GM13976 (cell line): ENCODE measurements around the gene RPS6KA2.

Source experiments
- DNase-seq: peaks from one replicate; pipeline ENCODE4 v3.0.0; 2012; ENCODE audit warnings: low spot score
- in situ Hi-C: fragments of 300-500 bp; cut with MboI; formaldehyde crosslinking; loops from one replicate; pipeline ENCODE4 v1.12.0; 2022; ENCODE audit warnings: low sequenced_read_pairs, mixed read lengths, inconsistent platforms; ENCODE audit not compliant: unreplicated experiment
- TF ChIP-seq, protein P1 (sequence below): IDR thresholded peaks from 2 replicates; pipeline ENCODE4 v1.5.1; 2012; ENCODE audit warnings: borderline replicate concordance, mild to moderate bottlenecking; ENCODE audit not compliant: insufficient read depth; ENCODE audit errors: extremely low read depth, missing control alignments, control extremely low read depth

Gene RPS6KA2

DNA sequence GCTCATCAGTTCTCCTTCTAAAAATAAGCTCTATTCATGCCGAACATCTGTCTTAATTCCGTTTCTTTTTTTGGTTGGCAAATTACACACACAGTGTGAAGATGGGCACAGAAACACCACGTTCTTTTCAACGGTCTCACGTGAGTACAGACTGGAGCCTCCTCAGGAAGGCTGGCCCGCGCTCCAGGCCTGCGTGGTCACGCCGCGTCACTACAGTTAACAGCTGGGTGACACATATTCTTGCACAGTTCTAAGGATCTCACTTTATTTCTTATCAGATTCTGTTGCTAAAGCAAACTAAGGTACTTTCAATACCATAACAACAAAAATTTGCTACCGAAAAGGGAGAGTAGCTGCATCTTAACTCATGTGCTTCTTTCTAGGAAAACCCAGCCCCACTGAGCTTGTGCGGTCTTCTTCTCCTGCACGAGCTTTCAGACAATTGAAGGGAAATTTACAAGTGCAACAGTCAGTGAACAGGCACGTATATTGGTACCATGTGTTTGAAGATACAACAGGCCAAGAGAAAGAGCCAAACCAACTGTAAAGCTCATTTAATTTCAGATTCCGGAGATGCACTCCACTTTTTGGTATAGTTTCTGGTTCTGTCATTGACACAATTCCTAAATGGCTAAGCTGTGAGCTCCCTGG lies 188.7 kb downstream of the RPS6KA2 start:
- in situ Hi-C loops = no loop called here
- TF ChIP-seq, protein P1, sequence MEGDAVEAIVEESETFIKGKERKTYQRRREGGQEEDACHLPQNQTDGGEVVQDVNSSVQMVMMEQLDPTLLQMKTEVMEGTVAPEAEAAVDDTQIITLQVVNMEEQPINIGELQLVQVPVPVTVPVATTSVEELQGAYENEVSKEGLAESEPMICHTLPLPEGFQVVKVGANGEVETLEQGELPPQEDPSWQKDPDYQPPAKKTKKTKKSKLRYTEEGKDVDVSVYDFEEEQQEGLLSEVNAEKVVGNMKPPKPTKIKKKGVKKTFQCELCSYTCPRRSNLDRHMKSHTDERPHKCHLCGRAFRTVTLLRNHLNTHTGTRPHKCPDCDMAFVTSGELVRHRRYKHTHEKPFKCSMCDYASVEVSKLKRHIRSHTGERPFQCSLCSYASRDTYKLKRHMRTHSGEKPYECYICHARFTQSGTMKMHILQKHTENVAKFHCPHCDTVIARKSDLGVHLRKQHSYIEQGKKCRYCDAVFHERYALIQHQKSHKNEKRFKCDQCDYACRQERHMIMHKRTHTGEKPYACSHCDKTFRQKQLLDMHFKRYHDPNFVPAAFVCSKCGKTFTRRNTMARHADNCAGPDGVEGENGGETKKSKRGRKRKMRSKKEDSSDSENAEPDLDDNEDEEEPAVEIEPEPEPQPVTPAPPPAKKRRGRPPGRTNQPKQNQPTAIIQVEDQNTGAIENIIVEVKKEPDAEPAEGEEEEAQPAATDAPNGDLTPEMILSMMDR = no peak

DNA sequence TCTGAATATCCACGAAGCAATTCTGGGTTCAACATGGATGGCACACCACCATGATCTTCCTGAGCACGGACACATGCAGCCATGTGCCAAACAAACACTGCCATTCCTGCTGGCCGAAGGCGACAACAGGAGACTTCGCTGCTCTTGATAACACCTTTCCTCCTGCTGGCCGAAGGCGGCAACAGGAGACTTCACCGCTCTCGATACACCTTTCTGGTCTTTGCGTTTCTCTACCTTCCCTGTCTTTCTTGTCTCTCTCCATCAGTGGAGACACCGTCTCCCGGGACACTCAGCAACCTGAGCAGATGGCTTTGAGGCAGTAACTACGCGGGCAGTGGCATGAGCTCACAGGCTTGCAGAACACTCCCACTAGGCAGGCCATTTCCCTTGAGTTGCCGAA lies 189.4 kb downstream of the RPS6KA2 start:
- TF ChIP-seq, protein P1 = no peak
- in situ Hi-C loops = no loop called here
- DNase-seq = no peak

More for the DNA sequence above, 188.7 kb downstream of the RPS6KA2 start:
- DNase-seq = no peak

DNA sequence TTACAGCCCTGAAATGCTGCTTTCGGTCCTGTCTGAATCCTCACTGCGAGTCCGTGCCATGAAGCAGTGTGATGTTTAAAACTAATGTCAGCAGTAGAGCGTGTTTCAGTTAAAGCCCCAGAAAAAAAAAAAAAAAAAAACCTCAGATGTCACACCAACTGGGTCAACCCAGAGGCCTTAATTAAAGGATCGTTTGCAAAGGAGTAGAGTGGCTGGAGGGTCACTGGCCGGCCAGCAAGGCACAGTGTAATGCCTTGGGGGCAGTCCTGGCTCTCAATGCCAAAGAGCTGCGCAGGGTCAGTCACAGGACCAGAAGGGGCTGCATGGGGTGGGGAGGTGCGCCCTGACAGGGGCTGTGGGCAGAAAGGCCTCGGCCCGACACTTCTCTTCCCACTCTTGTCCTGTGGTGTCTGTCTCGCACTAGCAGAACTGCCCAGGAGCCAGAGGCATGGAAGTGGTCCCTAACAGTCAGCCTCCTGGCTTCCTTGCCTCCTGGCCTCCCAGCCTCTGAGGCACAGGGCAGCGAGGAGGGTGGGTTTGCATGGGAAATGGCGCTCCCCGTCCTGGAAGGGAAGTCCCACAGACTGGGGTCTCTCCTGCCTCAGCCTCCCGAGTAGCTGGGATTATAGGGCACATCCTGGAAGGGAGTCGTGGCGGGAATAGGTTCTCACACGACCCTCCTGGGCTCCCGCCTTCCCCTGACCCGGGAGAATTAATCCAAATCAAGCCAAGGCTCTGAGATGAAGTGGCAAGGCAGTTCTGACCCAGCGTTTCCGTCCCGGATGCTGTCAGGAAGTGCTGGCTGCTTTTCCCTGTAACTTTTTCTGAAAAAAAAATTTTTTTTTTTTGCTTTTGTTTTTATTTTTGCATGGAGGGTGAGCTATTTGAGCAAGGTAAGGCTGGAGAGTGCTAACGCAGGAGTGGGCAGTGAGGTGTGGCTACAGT lies 190.6 kb downstream of the RPS6KA2 start:
- in situ Hi-C loops = no loop called here
- TF ChIP-seq, protein P1 = no peak
- DNase-seq = no peak

DNA sequence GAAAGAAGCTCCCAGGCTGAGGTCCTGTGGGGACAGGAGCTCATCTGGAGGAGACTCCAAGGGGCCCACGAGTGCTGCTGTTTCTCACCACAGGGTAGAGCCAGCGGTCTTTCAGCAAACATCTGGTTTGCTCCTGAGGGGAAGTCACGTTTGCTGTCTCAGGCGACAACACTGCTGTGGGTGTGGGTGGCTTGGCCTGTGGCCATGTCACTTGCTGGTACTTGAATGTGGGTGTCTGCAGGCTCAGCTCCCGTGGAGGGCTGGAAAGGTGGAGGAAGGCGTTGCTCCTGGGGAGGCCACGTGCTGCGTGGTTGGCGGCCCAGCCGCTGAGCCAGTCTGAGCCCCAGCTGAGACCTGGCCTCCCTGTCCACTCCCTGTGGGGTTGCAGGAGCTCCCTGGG lies 191.5 kb downstream of the RPS6KA2 start:
- DNase-seq = no peak
- TF ChIP-seq, protein P1 = no peak
- in situ Hi-C loops = no loop called here

DNA sequence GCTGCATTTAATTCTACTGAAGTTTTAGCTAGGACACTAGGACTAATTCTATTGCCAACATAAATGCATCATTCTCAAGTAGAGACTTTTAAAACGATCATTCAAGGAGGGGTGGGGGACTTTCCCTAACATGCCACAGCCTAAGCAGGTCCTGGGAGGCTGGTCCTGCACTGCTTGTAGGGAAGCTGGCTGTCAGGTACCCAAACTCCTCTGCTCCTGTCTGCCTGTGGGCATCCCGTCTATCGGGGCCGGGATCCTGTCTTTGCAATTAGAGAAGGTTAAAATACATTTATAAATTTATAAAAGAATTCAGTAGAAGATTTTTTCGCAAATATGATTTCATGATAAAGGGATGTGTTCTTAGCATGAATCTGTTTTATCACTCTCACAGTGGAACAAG lies 192.7 kb downstream of the RPS6KA2 start:
- TF ChIP-seq, protein P1 = no peak
- in situ Hi-C loops = no loop called here
- DNase-seq = no peak

DNA sequence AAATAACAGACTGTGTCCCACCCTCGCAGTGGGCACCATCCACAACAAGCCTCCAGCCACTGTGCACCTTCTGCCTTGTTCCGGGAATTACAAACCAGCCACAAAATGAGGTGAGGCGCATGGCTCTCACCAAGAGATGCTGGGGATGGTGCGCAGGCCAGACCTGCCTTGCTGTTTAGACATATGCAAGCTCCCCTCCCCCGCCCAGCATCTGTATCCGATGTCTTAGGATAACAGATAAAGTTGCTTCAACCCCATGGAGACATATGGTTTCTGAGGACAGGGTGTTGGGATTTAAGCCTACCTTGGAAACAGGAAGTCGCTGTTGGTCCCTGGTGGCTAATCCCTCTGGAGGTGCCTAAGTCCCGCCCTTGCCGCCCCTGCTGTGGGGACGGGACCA lies 194.0 kb downstream of the RPS6KA2 start:
- in situ Hi-C loops = no loop called here
- TF ChIP-seq, protein P1 = no peak
- DNase-seq = no peak
